Right ventricle myocardium inferior (tissue), 1 donor: Measurements from ENCODE around the gene POU2AF2. TPM values are rescaled to one million over a fixed set of nuclear protein-coding genes. Genes with fewer than 3 reads are reported as not detected.
A peak's percentile ranks its signal among the peaks of the same experiment; 100 is the strongest.
"Not testable (repeated sequence)": the region's sequence is repeated elsewhere in the genome, so short reads cannot be mapped to it uniquely, and the experiment has no call there.

Source experiments
- ATAC-seq: fragments of 200-7000 bp; cut with Tn5 transposase; one replicate; pipeline ENCODE4 v1.9.1; 2020; ENCODE audit warnings: mild to moderate bottlenecking, moderate library complexity
- DNase-seq: peaks from one replicate; pipeline ENCODE4 v3.0.0; 2021; ENCODE audit errors: missing footprints
- intact Hi-C: fragments of 100-400 bp; cut with DNase I; formaldehyde crosslinking; loops from one replicate; pipeline ENCODE4 v1.11.0; 2022
- total RNA-seq: library from RNA; stranded (reverse); fragmentation: NEBNext Ultra II Directional; extraction: Animal tissue kit (Norgen Biotek cat#: 25700); gene quantifications from one replicate; pipeline ENCODE4 v1.2.1, GENCODE V29; 2021
- donor health status: DM: no; HTN: yes; CAD: no; lungs with severe emphysema.

Gene POU2AF2
- total RNA-seq, 1 donor from 2014 or later: not detected

GRCh38 chr11:111250936-111251335 lies 5.4 kb downstream of the POU2AF2 start:
- ATAC-seq: no peak
- intact Hi-C loops: no loop called here
- DNase-seq: no peak

DNA sequence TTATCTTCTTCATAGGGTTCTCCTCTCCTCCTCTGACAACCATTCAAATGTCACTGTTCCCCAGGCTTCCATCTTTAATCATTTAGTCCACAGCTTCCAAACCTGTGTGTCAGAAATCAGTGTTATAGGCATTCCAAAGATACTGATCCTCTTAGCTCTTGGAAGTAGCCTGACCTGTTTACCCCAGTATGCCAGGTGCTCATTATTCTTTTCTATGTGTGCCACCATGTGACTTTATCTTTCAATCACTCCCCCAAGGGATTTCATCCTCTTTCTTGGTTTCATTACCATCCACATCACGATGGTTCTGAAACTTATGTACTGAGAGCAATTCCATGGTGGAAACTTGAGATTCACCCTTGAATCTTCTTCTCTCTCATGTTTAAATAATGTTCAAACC lies 7.6 kb downstream of the POU2AF2 start:
- no peak for DNase-seq
- intact Hi-C loops: no loop called here
- ATAC-seq: no peak

DNA sequence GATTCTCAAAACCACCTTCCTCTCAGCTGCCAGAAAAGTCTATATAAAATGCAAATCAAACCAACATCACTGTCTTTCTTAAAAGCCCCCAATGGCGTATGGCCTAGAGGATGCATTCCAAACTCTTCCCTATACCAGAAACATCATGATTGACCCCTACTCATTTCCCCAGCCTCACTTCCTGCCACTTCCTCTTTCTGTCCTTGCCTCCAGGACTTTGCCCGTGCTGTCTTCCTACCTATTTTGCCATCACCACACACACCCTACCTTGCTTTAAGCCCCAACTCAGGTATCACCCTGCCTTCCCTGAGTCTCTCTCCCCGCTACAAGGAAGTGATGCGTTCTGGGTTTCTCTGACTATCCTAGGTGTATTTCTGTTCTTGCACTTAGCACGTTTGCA lies 8.1 kb downstream of the POU2AF2 start:
- DNase-seq (no peak), ATAC-seq (no peak)
- intact Hi-C loops: no loop called here

DNA sequence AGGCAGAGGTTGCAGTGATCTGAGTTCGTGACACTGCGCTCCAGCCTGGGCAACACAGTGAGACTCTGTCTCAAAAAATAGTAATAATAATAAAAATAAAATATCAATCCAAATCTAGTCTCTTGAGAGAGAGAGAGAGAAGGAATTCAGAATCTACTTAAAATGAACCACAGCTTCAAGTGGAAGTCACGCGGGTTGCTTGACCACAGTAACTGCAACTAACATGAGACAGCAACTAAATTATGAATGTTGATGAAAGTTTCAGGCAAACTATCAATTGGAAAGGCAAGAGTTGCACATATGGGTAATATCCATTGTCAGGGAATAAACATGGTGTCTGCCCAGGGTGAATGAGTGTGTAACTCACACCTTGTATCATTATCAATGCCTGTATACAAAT lies 12.5 kb downstream of the POU2AF2 start:
- DNase-seq (no peak), ATAC-seq (no peak)
- intact Hi-C loops: no loop called here

- DNase-seq (no peak), ATAC-seq (no peak)
- intact Hi-C loops: no loop called here
These were observed 14.4 kb downstream of the POU2AF2 start for GRCh38 chr11:111259896-111260295.

GRCh38 chr11:111260811-111261210 lies 15.3 kb downstream of the POU2AF2 start:
- ATAC-seq (no peak), DNase-seq (no peak)
- intact Hi-C loops: no loop called here

DNA sequence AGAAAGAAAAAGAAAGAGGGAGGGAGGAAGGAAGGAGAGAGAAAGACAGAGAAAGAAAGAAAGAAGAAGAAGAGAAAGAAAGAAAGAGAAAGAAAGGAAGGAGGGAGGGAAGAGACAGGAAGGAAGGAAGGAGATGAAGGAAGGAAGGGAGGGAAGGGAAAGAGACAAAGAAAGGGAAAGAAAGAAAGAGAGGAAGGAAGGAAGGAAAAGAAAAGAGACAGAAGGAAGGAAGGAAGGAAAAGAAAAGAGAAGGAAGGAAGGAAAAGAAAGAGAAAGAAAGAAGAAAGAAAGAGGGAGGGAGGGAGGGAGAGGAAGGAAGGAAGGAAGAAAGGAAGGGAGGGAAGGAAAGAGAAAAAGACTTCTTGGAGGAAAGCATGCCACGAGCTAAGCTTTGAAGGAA lies 19.1 kb downstream of the POU2AF2 start:
- no peak for DNase-seq
- intact Hi-C loops: no loop called here
- ATAC-seq: no peak

GRCh38 chr11:111265421-111265820 lies 19.9 kb downstream of the POU2AF2 start:
- intact Hi-C loops: no loop called here
- no peak for ATAC-seq
- no peak for DNase-seq

DNA sequence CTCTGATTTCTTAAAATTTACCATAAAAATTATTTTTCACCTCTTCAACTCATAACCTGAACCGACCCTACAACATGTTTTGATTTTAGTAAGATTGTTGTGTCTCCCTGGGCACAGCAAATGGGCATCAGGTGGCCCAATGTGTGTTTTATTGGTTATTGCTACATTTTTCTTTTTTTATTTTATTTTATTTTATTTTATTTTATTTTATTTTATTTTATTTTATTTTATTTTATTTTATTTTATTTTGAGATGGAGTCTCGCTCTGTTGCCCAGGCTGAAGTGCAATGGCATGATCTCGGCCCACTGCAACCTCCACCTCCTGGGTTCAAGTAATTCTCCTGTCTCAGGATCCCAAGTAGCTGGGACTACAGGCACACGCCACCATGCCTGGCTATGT lies 22.8 kb downstream of the POU2AF2 start:
- DNase-seq, ATAC-seq, intact Hi-C loops: not testable (repeated sequence)

DNA sequence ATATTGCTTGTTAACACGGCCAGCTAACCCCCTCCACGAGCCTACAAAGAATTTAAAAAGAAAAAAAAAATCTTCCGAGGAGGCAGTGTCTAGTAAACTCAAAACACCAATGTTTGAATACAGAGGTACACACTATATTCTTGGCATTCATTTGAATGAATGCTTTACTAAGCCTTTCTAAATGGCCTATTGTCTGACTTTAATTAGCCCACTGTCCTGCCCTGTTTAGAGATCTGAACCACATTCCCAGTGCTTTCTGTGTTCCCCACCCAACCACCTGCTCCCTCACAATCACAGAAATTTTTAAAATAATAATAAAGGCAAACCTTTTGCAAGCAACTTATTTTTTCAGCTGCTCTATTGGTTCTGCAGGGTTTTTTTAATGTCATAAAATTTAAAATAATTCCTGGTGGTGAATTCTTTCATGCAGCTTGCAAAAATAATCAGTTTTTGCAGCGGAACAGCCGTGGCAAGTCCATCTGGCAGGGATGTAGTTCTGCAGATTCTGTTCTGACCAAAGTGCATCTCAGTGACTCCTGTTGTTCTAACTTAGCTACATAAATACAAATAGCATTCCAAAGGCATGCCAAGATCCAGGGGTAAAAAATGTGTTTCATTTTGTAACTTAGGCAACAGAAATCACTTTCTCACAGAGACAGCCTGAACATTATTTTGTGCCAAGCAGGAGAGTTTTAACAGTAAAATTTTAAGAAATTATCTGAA lies 23.8 kb downstream of the POU2AF2 start:
- no peak for ATAC-seq
- intact Hi-C loops: no loop called here
- no peak for DNase-seq

DNA sequence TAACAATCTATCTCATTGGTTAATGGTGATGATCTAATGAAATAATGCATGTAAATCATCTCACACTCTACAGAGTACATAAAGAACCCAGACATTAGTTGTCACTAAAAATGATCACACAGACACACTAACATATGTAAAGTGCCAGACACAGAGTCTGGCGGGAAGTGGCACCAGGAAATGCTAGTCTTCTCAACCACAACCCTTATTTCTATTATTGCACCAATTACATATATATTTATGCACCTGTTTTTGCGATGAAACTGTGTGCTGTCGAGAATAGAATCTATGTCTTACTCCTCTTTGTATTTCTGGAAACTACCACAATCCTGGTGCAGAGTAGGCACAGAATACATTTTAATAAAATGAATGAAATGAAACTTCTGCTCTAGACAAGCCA lies 26.9 kb downstream of the POU2AF2 start:
- intact Hi-C loops: no loop called here
- ATAC-seq (no peak), DNase-seq (no peak)

DNA sequence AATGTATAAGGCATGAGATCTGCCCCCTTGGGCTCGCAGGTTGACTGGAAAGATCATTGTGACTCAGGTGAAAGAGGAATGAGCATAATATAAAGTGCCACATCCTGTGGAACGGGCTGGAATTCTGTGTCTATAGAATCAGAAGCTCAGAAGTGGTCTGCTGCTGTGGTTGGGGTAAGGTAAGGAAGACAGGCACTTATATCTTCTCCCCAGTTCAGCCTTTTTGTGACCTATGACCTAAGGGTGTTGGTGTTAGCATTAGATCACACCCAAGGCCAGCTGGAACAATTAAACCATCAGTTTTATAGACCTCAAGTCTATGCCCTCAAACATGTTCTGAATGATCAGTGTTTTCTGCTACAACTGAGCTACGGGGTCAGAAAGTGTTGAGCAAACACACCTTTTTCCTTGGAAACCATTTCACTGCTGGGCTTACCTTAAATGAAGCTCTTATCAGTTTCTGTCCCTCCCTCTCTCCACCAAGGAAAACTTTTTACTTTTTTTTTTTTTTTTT lies 37.1 kb downstream of the POU2AF2 start:
- ATAC-seq: no peak
- intact Hi-C loops: loop anchor here (1.0 to 10.0 kb wide), 3 partner anchors 140 to 262 kb away; partner anchors contain the start of gene LAYN

GRCh38 chr11:111283945-111284481 lies 38.5 kb downstream of the POU2AF2 start:
- intact Hi-C loops: loop anchor here (1.0 to 10.0 kb wide), 3 partner anchors 138 to 261 kb away; partner anchors contain the start of gene LAYN
- ATAC-seq: peak; percentile 57
- peak; percentile 73 for DNase-seq

More for the DNA sequence above, 37.1 kb downstream of the POU2AF2 start:
- DNase-seq: no peak

- DNase-seq: no peak
These were observed 39.9 kb downstream of the POU2AF2 start for GRCh38 chr11:111285189-111286091.

GRCh38 chr11:111291764-111292163 lies 46.2 kb downstream of the POU2AF2 start:
- intact Hi-C loops: no loop called here
- DNase-seq (no peak), ATAC-seq (no peak)

More at GRCh38 chr11:111285189-111286091, 39.9 kb downstream of the POU2AF2 start:
- intact Hi-C loops: loop anchor here (10.0 kb wide), 1 partner anchor 259 kb away; the partner anchor contains the start of gene LAYN
- no peak for ATAC-seq

DNA sequence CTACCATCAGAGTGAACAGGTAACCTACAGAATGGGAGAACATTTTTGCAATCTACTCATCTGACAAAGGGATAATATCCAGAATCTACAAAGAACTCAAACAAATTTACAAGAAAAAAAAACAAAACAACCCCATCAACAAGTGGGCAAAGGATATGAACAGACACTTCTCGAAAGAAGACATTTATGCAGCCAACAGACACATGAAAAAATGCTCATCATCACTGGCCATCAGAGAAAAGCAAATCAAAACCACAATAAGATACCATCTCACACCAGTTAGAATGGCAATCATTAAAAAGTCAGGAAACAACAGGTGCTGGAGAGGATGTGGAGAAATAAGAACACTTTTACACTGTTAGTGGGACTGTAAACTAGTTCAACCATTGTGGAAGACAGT lies 46.9 kb downstream of the POU2AF2 start:
- ATAC-seq, DNase-seq, intact Hi-C loops: not testable (repeated sequence)

GRCh38 chr11:111296196-111296595 lies 50.7 kb downstream of the POU2AF2 start:
- ATAC-seq: no peak
- intact Hi-C loops: no loop called here
- no peak for DNase-seq

- intact Hi-C loops: no loop called here
- no peak for DNase-seq
- no peak for ATAC-seq
These were observed 52.2 kb downstream of the POU2AF2 start for GRCh38 chr11:111297696-111298095.

- intact Hi-C loops: no loop called here
- peak; percentile 65 for ATAC-seq
- no peak for DNase-seq
These were observed 53.0 kb downstream of the POU2AF2 start, which contains the start of gene POU2AF3 for GRCh38 chr11:111298413-111299100. Gene POU2AF3 (plus strand): TSS chr11:111298546. CDS start chr11:111298582, 36 bp downstream.
